Activated naive CD4-positive, alpha-beta T cell treated with anti-CD3 and anti-CD28 coated beads for 36 hours (primary cell): ENCODE data around the gene CTU1. TPM values are rescaled to one million over a fixed set of nuclear protein-coding genes. Genes with fewer than 3 reads are reported as not detected.

ENCODE experiments used
- total RNA-seq, 2 experiments: library from RNA; stranded (reverse); gene quantifications; one replicate each; pipeline ENCODE4 v1.2.3, GENCODE V29; 2021

The CTU1 gene
- total RNA-seq, 2 experiments from 2014 or later: 9.2 to 9.9 TPM

Other genes starting within 250 kb of the CTU1 start
- not detected for gene KLK2, start 235.0 kb downstream of the CTU1 start, total RNA-seq
- gene KLK4, start 197.0 kb downstream of the CTU1 start, total RNA-seq: not detected
- not detected for gene KLK5, start 155.4 kb downstream of the CTU1 start, total RNA-seq
- gene KLK6, start 138.8 kb downstream of the CTU1 start, total RNA-seq: not detected
- gene KLK7, start 124.5 kb downstream of the CTU1 start, total RNA-seq: not detected
- gene KLK8, start 106.8 kb downstream of the CTU1 start, total RNA-seq: not detected
- not detected for gene KLK10, start 88.7 kb downstream of the CTU1 start, total RNA-seq
- not detected for gene KLK11, start 81.8 kb downstream of the CTU1 start, total RNA-seq
- gene KLK12, start 73.4 kb downstream of the CTU1 start, total RNA-seq: not detected
- gene KLK13, start 43.3 kb downstream of the CTU1 start, total RNA-seq: not detected
- gene KLK14, start 25.5 kb downstream of the CTU1 start, total RNA-seq: under 1 TPM; 0.69 to 0.79 TPM
- 1 to 10 TPM; 1.7 to 1.9 TPM for gene SIGLEC9, start 16.5 kb upstream of the CTU1 start, total RNA-seq
- not detected for gene SIGLEC7, start 33.9 kb upstream of the CTU1 start, total RNA-seq
- gene CD33, start 116.7 kb upstream of the CTU1 start, total RNA-seq: 1 to 10 TPM in 1 of 2 experiments, under 1 TPM in 1; 0.69 to 1.1 TPM
- gene SIGLECL1, start 142.7 kb upstream of the CTU1 start, total RNA-seq: not detected
- gene IGLON5, start 203.2 kb upstream of the CTU1 start, total RNA-seq: not detected
- gene VSIG10L, start 233.7 kb upstream of the CTU1 start, total RNA-seq: 1 to 10 TPM; 1.4 to 1.5 TPM